ENCODE data around the gene ACBD6.

DNA sequence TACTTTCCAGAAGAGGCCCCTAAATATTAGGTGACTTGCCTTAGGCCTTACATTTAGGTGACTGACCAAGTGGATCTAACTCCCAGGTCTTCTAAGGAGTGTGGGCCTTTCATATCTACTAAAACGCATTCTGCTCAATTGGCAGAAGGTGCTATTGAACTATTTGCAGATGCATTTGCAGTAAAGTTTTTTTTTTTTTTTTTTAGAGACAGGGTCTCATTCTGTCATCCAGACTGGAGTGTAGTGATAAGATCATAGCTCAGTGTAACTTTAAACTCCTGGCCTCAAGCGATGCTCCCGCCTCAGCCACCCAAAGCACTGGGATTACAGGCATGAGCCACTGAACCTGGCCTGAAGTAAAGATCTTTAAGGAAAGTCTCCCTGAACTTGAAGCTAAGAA is 13.0 kb upstream of the ACBD6 start:
- TF ChIP-seq POLR2AphosphoS5 (IDR thresholded peaks at IDR 0.05; ENCODE audit: low read depth, low read length) (no peak), SIN3A (IDR thresholded peaks at IDR 0.05; ENCODE audit: borderline replicate concordance, insufficient read depth, low read length) (no peak), TAF1 (IDR thresholded peaks at IDR 0.05; ENCODE audit: borderline replicate concordance, insufficient read depth, low read length) (no peak), FOXP2 (optimal IDR thresholded peaks at IDR 0.05; ENCODE audit: borderline replicate concordance, extremely low read depth, extremely low read length, insufficient read depth) (no peak)
- TF ChIP-seq, protein P1, sequence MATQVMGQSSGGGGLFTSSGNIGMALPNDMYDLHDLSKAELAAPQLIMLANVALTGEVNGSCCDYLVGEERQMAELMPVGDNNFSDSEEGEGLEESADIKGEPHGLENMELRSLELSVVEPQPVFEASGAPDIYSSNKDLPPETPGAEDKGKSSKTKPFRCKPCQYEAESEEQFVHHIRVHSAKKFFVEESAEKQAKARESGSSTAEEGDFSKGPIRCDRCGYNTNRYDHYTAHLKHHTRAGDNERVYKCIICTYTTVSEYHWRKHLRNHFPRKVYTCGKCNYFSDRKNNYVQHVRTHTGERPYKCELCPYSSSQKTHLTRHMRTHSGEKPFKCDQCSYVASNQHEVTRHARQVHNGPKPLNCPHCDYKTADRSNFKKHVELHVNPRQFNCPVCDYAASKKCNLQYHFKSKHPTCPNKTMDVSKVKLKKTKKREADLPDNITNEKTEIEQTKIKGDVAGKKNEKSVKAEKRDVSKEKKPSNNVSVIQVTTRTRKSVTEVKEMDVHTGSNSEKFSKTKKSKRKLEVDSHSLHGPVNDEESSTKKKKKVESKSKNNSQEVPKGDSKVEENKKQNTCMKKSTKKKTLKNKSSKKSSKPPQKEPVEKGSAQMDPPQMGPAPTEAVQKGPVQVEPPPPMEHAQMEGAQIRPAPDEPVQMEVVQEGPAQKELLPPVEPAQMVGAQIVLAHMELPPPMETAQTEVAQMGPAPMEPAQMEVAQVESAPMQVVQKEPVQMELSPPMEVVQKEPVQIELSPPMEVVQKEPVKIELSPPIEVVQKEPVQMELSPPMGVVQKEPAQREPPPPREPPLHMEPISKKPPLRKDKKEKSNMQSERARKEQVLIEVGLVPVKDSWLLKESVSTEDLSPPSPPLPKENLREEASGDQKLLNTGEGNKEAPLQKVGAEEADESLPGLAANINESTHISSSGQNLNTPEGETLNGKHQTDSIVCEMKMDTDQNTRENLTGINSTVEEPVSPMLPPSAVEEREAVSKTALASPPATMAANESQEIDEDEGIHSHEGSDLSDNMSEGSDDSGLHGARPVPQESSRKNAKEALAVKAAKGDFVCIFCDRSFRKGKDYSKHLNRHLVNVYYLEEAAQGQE (IDR thresholded peaks at IDR 0.05; ENCODE audit: insufficient read depth in 1 of 2, low read depth in 2 of 2, low read length in 2 of 2) = no peak
